ENCODE results near the gene TUBGCP6. TPM values are rescaled to one million over a fixed set of nuclear protein-coding genes. Genes with fewer than 3 reads are reported as not detected.

TUBGCP6 gene
- total and polyA plus RNA-seq, 10 of the 15 experiments (the other 5 are each of a cell fraction or from before 2014, with no cell fraction given): 0.74 to 41.4 (median 19.4) TPM

GRCh38 chr22:50227579-50228215, 17.1 kb downstream of the TUBGCP6 start:
- H3K36me3 ChIP-seq (ENCODE audit: control insufficient read depth in 2 of 2, insufficient read depth in 2 of 2, low read length in 1 of 2): peaks cover 8 to 18% of the 10 kb centered on the region in 2 experiments; a peak in 3 of 4 replicates
- TF ChIP-seq ZBTB11 (CRISPR knock-in tag; IDR thresholded peaks at IDR 0.05) (no peak), ZBED1 (IDR thresholded peaks at IDR 0.05; ENCODE audit: borderline replicate concordance) (no peak), CTCF (IDR thresholded peaks at IDR 0.05 in 2 of 3, conservative IDR thresholded peaks at IDR 0.05 in 1 of 3; ENCODE audit: control insufficient read depth in 2 of 3, extremely low read depth in 1 of 3, insufficient read depth in 1 of 3, low read depth in 3 of 3, low read length in 3 of 3) (no peak), HSF1 (IDR thresholded peaks at IDR 0.05; ENCODE audit: low read depth, low read length) (no peak), CHD2 (IDR thresholded peaks at IDR 0.05; ENCODE audit: borderline replicate concordance, low read depth, low read length) (no peak), SIX5 (IDR thresholded peaks at IDR 0.05; ENCODE audit: low read depth, low read length, severe bottlenecking) (no peak), ZNF24 (IDR thresholded peaks at IDR 0.05) (no peak), E4F1 (IDR thresholded peaks at IDR 0.05; ENCODE audit: borderline replicate concordance, partially characterized antibody) (no peak), GATAD2B (conservative IDR thresholded peaks at IDR 0.05; ENCODE audit: low read depth) (no peak), BHLHE40 (IDR thresholded peaks at IDR 0.05; ENCODE audit: borderline replicate concordance in 1 of 2, low read depth in 2 of 2, low read length in 1 of 2) (no peak), RAD21 (IDR thresholded peaks at IDR 0.05; ENCODE audit: insufficient read depth, low read depth, low read length) (no peak), KDM1A (IDR thresholded peaks at IDR 0.05; ENCODE audit: borderline replicate concordance) (no peak), FOXK2 (IDR thresholded peaks at IDR 0.05) (no peak), JUNB (IDR thresholded peaks at IDR 0.05) (no peak), BCL11A (IDR thresholded peaks at IDR 0.05; ENCODE audit: low read depth, low read length) (no peak)

More at GRCh38 chr22:50227579-50228215, 17.1 kb downstream of the TUBGCP6 start:
- FAIRE-seq (no peak), DNase-seq (ENCODE audit: low read depth, low spot score) (no peak), ATAC-seq (no peak)
- H3K4me2 ChIP-seq (ENCODE audit: control insufficient read depth, insufficient read depth): no peak overlapping the region
- POLR2A ChIA-PET: interaction anchor here (0.5 to 0.6 kb wide), 2 partner anchors 67 to 69 kb away, joined by 3 read pairs; no protein-coding TSS in a partner anchor
- H3K4me3 ChIP-seq: no peak overlapping the region
- 97% methylated on average over 25 of the region's 25 CpGs for WGBS (ENCODE audit: insufficient coverage, insufficient replicate concordance, low lambda C conversion rate, missing lambda C conversion rate)
- H3K9me3 ChIP-seq (replicated peaks; ENCODE audit: control insufficient read depth, insufficient read depth, low read length): no peaks in the 10 kb centered on the region
- no peak overlapping the region for H2AFZ ChIP-seq (ENCODE audit: control insufficient read depth, low read depth, low read length)
- RAD21 ChIA-PET (ENCODE audit: unreplicated experiment): interaction anchor here (1.0 kb wide), 1 partner anchor 79 kb away, joined by 3 read pairs; no protein-coding TSS in a partner anchor
- no peaks in the 10 kb centered on the region for H3K79me2 ChIP-seq (ENCODE audit: control insufficient read depth, insufficient read depth, low read length)
- no peaks in the 10 kb centered on the region for H3K27me3 ChIP-seq (replicated peaks in 1 of 2; ENCODE audit: control insufficient read depth in 2 of 2, insufficient read depth in 2 of 2, low read length in 1 of 2)
- CTCF ChIA-PET: no interaction called here
- intact Hi-C loops (cut with micrococcal nuclease; ENCODE audit: unreplicated experiment): no loop called here
- H3K9ac ChIP-seq (ENCODE audit: control insufficient read depth, insufficient read depth, low read length): no peak overlapping the region
- in situ Hi-C loops (cut with MboI): no loop called here
- BruUV-seq (replicated peaks): no TSS peak
- no peak overlapping the region for H3K27ac ChIP-seq (ENCODE audit: control insufficient read depth, insufficient read depth)
- no peaks in the 10 kb centered on the region for H4K20me1 ChIP-seq (ENCODE audit: control insufficient read depth, insufficient read depth)
- no peaks in the 10 kb centered on the region for H3K4me1 ChIP-seq (ENCODE audit: control insufficient read depth, insufficient read depth, low read length)
- SMC1A ChIA-PET (ENCODE audit: uncharacterized antibody, unreplicated experiment): no interaction called here
